Neutrophil (primary cell): ENCODE results near the gene DNAJA4.

ENCODE experiments used
- H3K27ac ChIP-seq: fragments of 200-600 bp; sonication (generic); 2 replicates; pipeline ENCODE4 v1.5.1; 2016; ENCODE audit warnings: mild to moderate bottlenecking, moderate library complexity
- H3K27me3 ChIP-seq: fragments of 200-600 bp; sonication (generic); 2 replicates; pipeline ENCODE4 v1.6.0; 2016; ENCODE audit warnings: mild to moderate bottlenecking
- H3K36me3 ChIP-seq: fragments of 200-600 bp; sonication (generic); 2 replicates; pipeline ENCODE4 v1.5.1; 2017
- H3K4me1 ChIP-seq, 2 experiments: fragments of 200-600 bp in 1 of 2; sonication (generic) in 1 of 2; 1 replicate in 1 of 2; 2 replicates in 1 of 2; pipeline versions ENCODE4 v1.5.1 to v1.6.1; 2013 to 2016; ENCODE audit warnings: low read depth in 1 of 2, low read length in 1 of 2, mild to moderate bottlenecking in 1 of 2, moderate library complexity in 1 of 2; ENCODE audit not compliant: control insufficient read depth in 1 of 2, insufficient read depth in 1 of 2
- H3K4me3 ChIP-seq, 2 experiments: fragments of 200-600 bp in 1 of 2; sonication (generic) in 1 of 2; 1 replicate in 1 of 2; 2 replicates in 1 of 2; pipeline ENCODE4 v1.5.1; 2013 to 2016; ENCODE audit warnings: low read depth in 1 of 2, low read length in 1 of 2, mild to moderate bottlenecking in 1 of 2, moderate library complexity in 1 of 2
- H3K9me3 ChIP-seq: fragments of 200-600 bp; sonication (generic); 2 replicates; pipeline ENCODE4 v1.5.1; 2016
- CTCF ChIP-seq: fragments of 200-600 bp; sonication (generic); IDR thresholded peaks from 2 replicates; pipeline ENCODE4 v1.5.1; 2016; ENCODE audit warnings: antibody characterized with exemption

Gene DNAJA4

GRCh38 chr15:78265752-78266224 lies 1.4 kb downstream of the DNAJA4 start:
- no peak overlapping the region for H3K4me3 ChIP-seq
- H3K4me1 ChIP-seq, result peaks cover 10 to 14% of the 10 kb centered on the region in 2 experiments
- H3K9me3 ChIP-seq, result no peaks in the 10 kb centered on the region
- H3K27me3 ChIP-seq, result peaks cover 11% of the 10 kb centered on the region
- TF ChIP-seq CTCF, result no peak
- H3K27ac ChIP-seq, result no peak overlapping the region
- H3K36me3 ChIP-seq, result no peaks in the 10 kb centered on the region

DNA sequence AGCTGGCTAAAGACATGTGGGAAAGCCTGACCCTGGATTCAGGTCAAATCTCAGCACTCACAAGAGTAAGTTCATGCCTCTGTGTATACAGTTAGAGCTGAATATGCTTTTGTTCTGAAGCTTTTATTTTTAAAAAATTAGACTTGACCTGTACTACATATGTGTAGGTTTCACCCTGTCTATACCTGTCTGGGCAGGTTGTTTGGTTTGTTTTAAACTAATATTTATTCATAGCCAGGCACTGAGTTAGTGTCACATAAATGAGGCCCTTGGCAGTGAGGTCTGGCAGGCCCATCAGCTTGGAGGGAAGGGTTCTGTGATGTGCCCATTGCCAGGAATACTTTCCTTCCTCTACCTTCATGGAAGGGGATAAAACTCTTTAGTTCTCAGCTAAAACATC lies 1.9 kb downstream of the DNAJA4 start:
- Histone ChIP-seq H3K27me3 (peaks cover 11% of the 10 kb centered on the region), H3K4me1 (peaks cover 10 to 14% of the 10 kb centered on the region in 2 experiments), H3K4me3 (no peak overlapping the region), H3K36me3 (no peaks in the 10 kb centered on the region), H3K27ac (no peak overlapping the region), H3K9me3 (no peaks in the 10 kb centered on the region)
- no peak for TF ChIP-seq CTCF

DNA sequence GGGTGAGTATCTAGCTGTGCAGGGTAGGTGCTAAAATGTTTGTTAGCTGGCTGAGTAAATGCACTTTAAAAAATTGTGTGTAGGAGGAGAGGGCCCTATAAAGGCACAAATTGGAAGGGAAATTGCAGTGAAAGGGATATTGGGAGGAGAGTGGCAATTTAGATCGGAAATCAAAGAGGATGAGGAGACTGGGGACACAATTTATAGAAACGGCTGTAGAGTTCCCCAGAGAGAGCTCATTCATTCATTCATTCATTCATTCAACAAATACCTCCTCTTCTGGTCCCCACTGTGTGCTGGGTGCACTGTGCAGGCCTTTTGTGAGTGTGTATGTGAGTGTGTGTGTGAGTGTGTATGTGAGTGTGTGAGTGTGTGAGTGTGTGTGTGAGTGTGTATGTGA lies 2.4 kb downstream of the DNAJA4 start:
- no peak overlapping the region for H3K4me3 ChIP-seq
- no peak overlapping the region for H3K27ac ChIP-seq
- peaks cover 11% of the 10 kb centered on the region for H3K27me3 ChIP-seq
- peaks cover 10 to 14% of the 10 kb centered on the region in 2 experiments for H3K4me1 ChIP-seq
- no peaks in the 10 kb centered on the region for H3K36me3 ChIP-seq
- TF ChIP-seq CTCF, result no peak
- H3K9me3 ChIP-seq, result no peaks in the 10 kb centered on the region

GRCh38 chr15:78272316-78272715 lies 8.0 kb downstream of the DNAJA4 start:
- peaks cover 0 to 2% of the 10 kb centered on the region in 2 experiments for H3K4me1 ChIP-seq
- no peak for TF ChIP-seq CTCF
- no peaks in the 10 kb centered on the region for H3K27me3 ChIP-seq
- peaks cover 14% of the 10 kb centered on the region for H3K36me3 ChIP-seq
- no peak overlapping the region for H3K4me3 ChIP-seq
- no peaks in the 10 kb centered on the region for H3K9me3 ChIP-seq
- no peak overlapping the region for H3K27ac ChIP-seq

GRCh38 chr15:78272776-78273175 lies 8.4 kb downstream of the DNAJA4 start:
- peaks cover 14% of the 10 kb centered on the region for H3K36me3 ChIP-seq
- H3K27me3 ChIP-seq, result no peaks in the 10 kb centered on the region
- no peak overlapping the region for H3K4me3 ChIP-seq
- no peak overlapping the region for H3K27ac ChIP-seq
- no peak for TF ChIP-seq CTCF
- H3K4me1 ChIP-seq, result peaks cover 3 to 6% of the 10 kb centered on the region in 2 experiments
- H3K9me3 ChIP-seq, result no peaks in the 10 kb centered on the region

DNA sequence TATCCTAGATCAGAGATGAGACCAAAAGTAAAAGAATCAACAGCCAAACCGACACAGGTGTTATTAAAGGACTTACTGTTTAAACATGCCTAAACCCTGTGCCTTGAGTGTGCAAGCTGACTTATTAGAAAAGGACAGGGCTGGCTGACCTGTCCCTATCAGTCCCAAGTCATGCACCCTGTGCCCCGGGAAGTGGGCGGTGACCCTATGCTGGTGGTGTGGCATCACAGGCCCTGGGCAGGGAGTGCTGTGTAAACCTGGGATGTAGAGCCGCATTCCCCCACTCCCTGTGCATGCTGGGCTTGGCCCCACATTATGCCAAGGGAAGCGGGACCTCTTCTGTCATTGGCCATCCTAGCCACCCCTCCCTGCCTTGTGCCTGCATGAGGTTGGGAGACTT lies 10.6 kb downstream of the DNAJA4 start:
- no peak for TF ChIP-seq CTCF
- no peaks in the 10 kb centered on the region for H3K27me3 ChIP-seq
- peaks cover 20% of the 10 kb centered on the region for H3K36me3 ChIP-seq
- H3K27ac ChIP-seq, result no peak overlapping the region
- peaks cover 6 to 8% of the 10 kb centered on the region in 2 experiments for H3K4me1 ChIP-seq
- H3K4me3 ChIP-seq, result no peak overlapping the region
- H3K9me3 ChIP-seq, result no peaks in the 10 kb centered on the region
